Body of pancreas (tissue), 4 donors: Measurements from ENCODE around the gene SSU72. TPM values are rescaled to one million over a fixed set of nuclear protein-coding genes. Genes with fewer than 3 reads are reported as not detected.

Experiments
- ATAC-seq: fragments of 150-250 bp; one replicate; pipeline ENCODE4 v1.9.1; 2016
- DNase-seq, 4 donors: peaks; one replicate each; pipeline ENCODE4 v3.0.0-alpha.2; 2019
- H3K27ac ChIP-seq, 4 donors: fragments of 200-600 bp; sonication (generic); 1 replicate in 3 of 4; 2 replicates in 1 of 4; pipeline versions ENCODE4 v1.5.1 to v1.6.1; 2016 to 2019; ENCODE audit warnings: mild to moderate bottlenecking in 1 of 4, mixed read lengths in 1 of 4, moderate library complexity in 1 of 4
- H3K27me3 ChIP-seq, 2 donors: fragments of 200-600 bp; sonication (generic); one replicate each; pipeline ENCODE4 v1.6.0; 2016; ENCODE audit warnings: mild to moderate bottlenecking in 1 of 2
- H3K36me3 ChIP-seq, 2 donors: fragments of 200-600 bp; sonication (generic); replicated peaks in 1 of 2; 2 replicates each; pipeline ENCODE4 v1.5.1; 2016; ENCODE audit warnings: low read depth in 2 of 2; ENCODE audit not compliant: insufficient read depth in 1 of 2
- H3K4me1 ChIP-seq: fragments of 200-600 bp; sonication (generic); one replicate; pipeline ENCODE4 v1.6.0; 2016
- H3K4me3 ChIP-seq, 2 donors: fragments of 200-600 bp; sonication (generic); 1 replicate in 1 of 2; 2 replicates in 1 of 2; pipeline ENCODE4 v1.5.1; 2016 to 2019
- H3K9me3 ChIP-seq, 3 donors: fragments of 200-600 bp; sonication (generic); 1 replicate in 2 of 3; 2 replicates in 1 of 3; pipeline ENCODE4 v1.5.1; 2016
- CTCF ChIP-seq, 7 experiments: fragments of 450-650 bp in 4 of 7; fragments of 200-600 bp in 3 of 7; sonication (generic) in 3 of 7; IDR thresholded peaks; one replicate each; pipeline ENCODE4 v1.5.1; 2016 to 2019; ENCODE audit warnings: antibody characterized with exemption in 7 of 7
- POLR2A ChIP-seq, 3 donors: fragments of 450-650 bp; IDR thresholded peaks; one replicate each; pipeline ENCODE4 v1.6.1; 2016; ENCODE audit warnings: antibody characterized with exemption in 3 of 3, mild to moderate bottlenecking in 2 of 3
- WGBS, 2 donors: methylation state at CpG; one replicate each; pipeline ENCODE4 v1.1.5; 2017; 5-methylcytosine and 5-hydroxymethylcytosine counted together
- intact Hi-C: fragments of 100-400 bp; cut with DNase I; formaldehyde crosslinking; loops from one replicate; pipeline ENCODE4 v1.15.1; 2023
- total RNA-seq, 2 donors: library from RNA; depleted of rRNA; stranded (reverse); fragments of >200 nt; gene quantifications; one replicate each; pipeline ENCODE4 v1.1.0, GENCODE V29; 2016

SSU72 gene
- total RNA-seq, 2 donors from 2014 or later: 82.1 to 113 TPM

GRCh38 chr1:1591452-1591851 is 16.8 kb upstream of the SSU72 start:
- Histone ChIP-seq H3K4me1 (no peaks in the 10 kb centered on the region), H3K9me3 (no peaks in the 10 kb centered on the region), H3K27ac (no peak overlapping the region), H3K27me3 (no peaks in the 10 kb centered on the region), H3K36me3 (no peaks in the 10 kb centered on the region), H3K4me3 (no peak overlapping the region)
- DNase-seq: no peak
- no peak for TF ChIP-seq CTCF (IDR thresholded peaks at IDR 0.05)
- TF ChIP-seq POLR2A (IDR thresholded peaks at IDR 0.05): no peak
- intact Hi-C loops: no loop called here
- WGBS, 2 donors: 83 to 84% methylated on average over 12 to 13 of the region's 13 CpGs
- ATAC-seq: no peak

- DNase-seq: no peak
- Histone ChIP-seq H3K36me3 (no peaks in the 10 kb centered on the region), H3K4me1 (no peaks in the 10 kb centered on the region), H3K9me3 (no peaks in the 10 kb centered on the region), H3K27ac (no peak overlapping the region), H3K4me3 (no peak overlapping the region), H3K27me3 (no peaks in the 10 kb centered on the region)
- no peak for TF ChIP-seq POLR2A (IDR thresholded peaks at IDR 0.05)
- TF ChIP-seq CTCF (IDR thresholded peaks at IDR 0.05): no peak
- WGBS, 2 donors: 81% methylated on average over 12 to 23 of the region's 23 CpGs
- no peak for ATAC-seq
- intact Hi-C loops: no loop called here
Observed at GRCh38 chr1:1583347-1584010, 8.8 kb upstream of the SSU72 start.

- no peaks in the 10 kb centered on the region for H3K9me3 ChIP-seq
- no peak for DNase-seq
- no peaks in the 10 kb centered on the region for H3K36me3 ChIP-seq
- H3K4me1 ChIP-seq: no peaks in the 10 kb centered on the region
- H3K4me3 ChIP-seq: no peak overlapping the region
- TF ChIP-seq POLR2A (IDR thresholded peaks at IDR 0.05) (no peak), CTCF (IDR thresholded peaks at IDR 0.05) (no peak)
- intact Hi-C loops: no loop called here
- H3K27me3 ChIP-seq: no peaks in the 10 kb centered on the region
- ATAC-seq: no peak
- 65 to 69% methylated on average over 7 to 9 of the region's 9 CpGs for WGBS, 2 donors
- H3K27ac ChIP-seq: no peak overlapping the region
Observed at GRCh38 chr1:1582585-1583346, 8.1 kb upstream of the SSU72 start.

DNA sequence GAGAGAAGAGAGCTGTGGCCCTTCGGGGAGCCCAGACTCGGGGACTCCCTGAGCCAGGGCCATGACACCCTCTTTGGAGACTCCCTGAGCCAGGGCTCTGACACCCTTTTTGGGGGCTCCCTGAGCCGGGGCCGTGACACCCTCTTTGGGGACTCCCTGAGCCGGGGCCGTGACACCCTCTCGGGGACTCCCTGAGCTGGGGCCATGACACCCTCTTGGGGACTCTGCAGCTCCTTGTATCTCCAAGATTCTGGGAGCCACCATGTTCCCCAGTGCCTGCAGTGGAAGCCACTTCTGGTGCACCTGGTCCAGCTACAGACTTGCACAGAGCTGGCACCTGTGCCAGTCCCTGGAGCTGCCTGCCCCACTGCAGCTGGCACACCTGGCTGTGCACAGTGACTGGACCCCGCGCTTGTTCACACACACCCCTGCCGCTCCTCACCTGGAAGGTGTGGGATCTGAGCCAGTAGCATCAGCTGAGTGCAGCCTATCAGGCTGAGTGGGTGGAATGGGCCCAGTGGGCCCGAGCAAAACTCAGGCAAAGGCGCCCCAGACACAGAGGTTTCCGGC is 3.8 kb upstream of the SSU72 start:
- 76 to 77% methylated on average over 4 to 13 of the region's 13 CpGs for WGBS, 2 donors
- DNase-seq: no peak

More for the DNA sequence above, 3.8 kb upstream of the SSU72 start:
- intact Hi-C loops: no loop called here
- no peak overlapping the region for H3K27ac ChIP-seq
- no peak for ATAC-seq
- H3K36me3 ChIP-seq: no peaks in the 10 kb centered on the region
- no peak overlapping the region for H3K4me3 ChIP-seq
- no peaks in the 10 kb centered on the region for H3K9me3 ChIP-seq
- H3K27me3 ChIP-seq: no peaks in the 10 kb centered on the region
- peaks cover 12% of the 10 kb centered on the region for H3K4me1 ChIP-seq
- TF ChIP-seq CTCF (IDR thresholded peaks at IDR 0.05): no peak
- no peak for TF ChIP-seq POLR2A (IDR thresholded peaks at IDR 0.05)
